H1 (cell line): Measurements from ENCODE around the gene SELENOI. TPM values are rescaled to one million over a fixed set of nuclear protein-coding genes. Genes with fewer than 3 reads are reported as not detected.

Source experiments
- CTCF ChIA-PET: fragments of 300-600 bp; sonication (Branson Sonifier 250); formaldehyde crosslinking; loops from one replicate; lab custom pipeline; 2021; ENCODE audit not compliant: partially characterized antibody; lab: Charles Lee
- POLR2A ChIA-PET: fragments of 300-600 bp; sonication (Branson Sonifier 250); formaldehyde crosslinking; loops from one replicate; lab custom pipeline; 2021; ENCODE audit warnings: inconsistent platforms; ENCODE audit not compliant: partially characterized antibody; lab: Charles Lee
- DNase-seq, 2 experiments: peaks; one replicate each; pipeline versions ENCODE4 v3.0.0 to v3.0.0-alpha.2; 2010 to 2022; ENCODE audit warnings: low spot score in 2 of 2, low read depth in 1 of 2, mixed read lengths in 1 of 2
- FAIRE-seq: peaks from 2 replicates; lab custom pipeline; 2011; peaks lifted over from hg19 to GRCh38; lab: Jason Lieb, UNC
- H2AFZ ChIP-seq: 2 replicates; pipeline ENCODE4 v1.8.1; 2012; ENCODE audit warnings: low read length, inconsistent platforms
- H2AK5ac ChIP-seq: 2 replicates; pipeline ENCODE4 v1.6.1; 2013; ENCODE audit warnings: low read depth, low read length
- H2BK120ac ChIP-seq: replicated peaks from 2 replicates; pipeline ENCODE3; 2013; ENCODE audit warnings: low read depth, low read length, inconsistent platforms
- H2BK12ac ChIP-seq: 2 replicates; pipeline ENCODE4 v1.6.1; 2013; ENCODE audit warnings: low read depth, low read length
- H2BK15ac ChIP-seq: 2 replicates; pipeline ENCODE4 v1.6.1; 2013; ENCODE audit warnings: low read length
- H2BK20ac ChIP-seq: 2 replicates; pipeline ENCODE4 v1.6.1; 2013; ENCODE audit warnings: low read length
- H2BK5ac ChIP-seq: 2 replicates; pipeline ENCODE4 v1.6.1; 2013; ENCODE audit warnings: low read depth, low read length
- H3K14ac ChIP-seq: 2 replicates; pipeline ENCODE4 v1.6.1; 2013; ENCODE audit warnings: inconsistent platforms; ENCODE audit not compliant: insufficient read length
- H3K18ac ChIP-seq: 2 replicates; pipeline ENCODE4 v1.6.1; 2013; ENCODE audit warnings: low read length; ENCODE audit errors: extremely low read depth
- H3K23ac ChIP-seq: 2 replicates; pipeline ENCODE4 v1.6.1; 2013; ENCODE audit warnings: inconsistent platforms; ENCODE audit not compliant: insufficient read length
- H3K23me2 ChIP-seq: 2 replicates; pipeline ENCODE4 v1.6.1; 2013; ENCODE audit warnings: low read depth, low read length
- H3K27ac ChIP-seq: 2 replicates; pipeline ENCODE4 v1.6.1; 2011; ENCODE audit warnings: low read depth, low read length, inconsistent platforms
- H3K27me3 ChIP-seq, 4 experiments: replicated peaks in 1 of 4; 1 replicate in 1 of 4; 2 replicates in 3 of 4; pipeline versions ENCODE4 v1.6.1 to v1.8.1; 2011 to 2013; ENCODE audit warnings: low read length in 3 of 4, mild to moderate bottlenecking in 3 of 4, inconsistent platforms in 2 of 4, mixed read lengths in 2 of 4, moderate library complexity in 1 of 4; ENCODE audit not compliant: control insufficient read depth in 3 of 4, insufficient read depth in 3 of 4; ENCODE audit errors: extremely low read depth in 1 of 4
- H3K36me3 ChIP-seq, 4 experiments: 2 replicates each; pipeline versions ENCODE4 v1.6.1 to v1.8.1; 2011 to 2013; ENCODE audit warnings: mild to moderate bottlenecking in 4 of 4, low read length in 3 of 4, moderate library complexity in 2 of 4, control low read depth in 1 of 4, inconsistent platforms in 1 of 4; ENCODE audit not compliant: insufficient read depth in 4 of 4, control insufficient read depth in 2 of 4
- H3K4ac ChIP-seq: replicated peaks from 2 replicates; pipeline ENCODE3; 2013; ENCODE audit warnings: low read length, low read depth, mixed read lengths, inconsistent platforms; ENCODE audit not compliant: insufficient read length
- H3K4me1 ChIP-seq, 4 experiments: replicated peaks in 1 of 4; 1 replicate in 1 of 4; 2 replicates in 3 of 4; pipeline versions ENCODE4 v1.6.1 to v1.8.1; 2011 to 2013; ENCODE audit warnings: low read length in 3 of 4, inconsistent platforms in 2 of 4, mixed read lengths in 1 of 4; ENCODE audit not compliant: insufficient read depth in 4 of 4, control insufficient read depth in 3 of 4
- H3K4me2 ChIP-seq, 2 experiments: 2 replicates each; pipeline versions ENCODE4 v1.6.1 to v1.8.1; 2011 to 2013; ENCODE audit warnings: low read depth in 2 of 2, low read length in 2 of 2, control low read depth in 1 of 2, inconsistent platforms in 1 of 2, mild to moderate bottlenecking in 1 of 2; ENCODE audit not compliant: insufficient read depth in 1 of 2
- H3K4me3 ChIP-seq, 4 experiments: fragments of 200-600, 300-600 bp in 1 of 4; sonication (generic), shearing (Covaris generic), sonication (Bioruptor Twin) in 1 of 4; 2 replicates each; pipeline versions ENCODE4 v1.5.1 to v1.8.1; 2011 to 2016; ENCODE audit warnings: low read length in 4 of 4, low read depth in 3 of 4, control low read depth in 2 of 4, inconsistent platforms in 2 of 4, mild to moderate bottlenecking in 2 of 4, mixed read lengths in 1 of 4, moderate library complexity in 1 of 4; ENCODE audit not compliant: insufficient read depth in 2 of 4; ENCODE audit errors: extremely low read depth in 1 of 4
- H3K56ac ChIP-seq: replicated peaks from 2 replicates; pipeline ENCODE3; 2013; ENCODE audit warnings: low read depth, mild to moderate bottlenecking, mixed read lengths, low read length, inconsistent platforms; ENCODE audit not compliant: insufficient read length
- H3K79me1 ChIP-seq: 2 replicates; pipeline ENCODE4 v1.6.1; 2013; ENCODE audit warnings: low read depth, low read length, control low read depth
- H3K79me2 ChIP-seq, 2 experiments: 2 replicates each; pipeline versions ENCODE4 v1.6.1 to v1.8.1; 2012 to 2013; ENCODE audit warnings: low read length in 2 of 2, mild to moderate bottlenecking in 2 of 2, inconsistent platforms in 1 of 2; ENCODE audit not compliant: insufficient read depth in 2 of 2, control insufficient read depth in 1 of 2
- H3K9ac ChIP-seq, 4 experiments: replicated peaks in 1 of 4; 1 replicate in 1 of 4; 2 replicates in 3 of 4; pipeline versions ENCODE4 v1.6.1 to v1.8.1; 2011 to 2013; ENCODE audit warnings: low read depth in 3 of 4, low read length in 3 of 4, control low read depth in 2 of 4, mild to moderate bottlenecking in 2 of 4, moderate library complexity in 2 of 4, inconsistent platforms in 1 of 4; ENCODE audit errors: extremely low read depth in 1 of 4
- H3K9me3 ChIP-seq, 2 experiments: 2 replicates each; pipeline versions ENCODE4 v1.6.1 to v1.8.1; 2012 to 2013; ENCODE audit warnings: mild to moderate bottlenecking in 2 of 2, moderate library complexity in 2 of 2, control low read depth in 1 of 2, inconsistent platforms in 1 of 2, low read depth in 1 of 2, low read length in 1 of 2, mixed read lengths in 1 of 2; ENCODE audit not compliant: insufficient read depth in 2 of 2
- H4K20me1 ChIP-seq, 2 experiments: replicated peaks in 1 of 2; 2 replicates each; pipeline versions ENCODE3 to v1.8.1; 2011 to 2013; ENCODE audit warnings: inconsistent platforms in 2 of 2, low read length in 2 of 2, mild to moderate bottlenecking in 1 of 2; ENCODE audit not compliant: insufficient read depth in 2 of 2, control insufficient read depth in 1 of 2
- H4K5ac ChIP-seq: 2 replicates; pipeline ENCODE4 v1.6.1; 2013; ENCODE audit warnings: low read length, low read depth, mixed read lengths, inconsistent platforms; ENCODE audit not compliant: insufficient read length
- H4K8ac ChIP-seq: 2 replicates; pipeline ENCODE4 v1.8.0; 2013; ENCODE audit warnings: mild to moderate bottlenecking, moderate library complexity, low read length, inconsistent platforms; ENCODE audit not compliant: insufficient read depth; ENCODE audit errors: extremely low read depth
- H4K91ac ChIP-seq: replicated peaks from 2 replicates; pipeline ENCODE3; 2013; ENCODE audit warnings: low read length, mixed read lengths, inconsistent platforms; ENCODE audit not compliant: insufficient read length
- EZH2 ChIP-seq: fragments of 200-600 bp; sonication (generic); IDR thresholded peaks from 2 replicates; pipeline ENCODE4 v1.7.1; 2012; ENCODE audit warnings: low read depth, mild to moderate bottlenecking, moderate library complexity, low read length, inconsistent platforms; ENCODE audit not compliant: severe bottlenecking
- SIX5 ChIP-seq: IDR thresholded peaks from 2 replicates; pipeline ENCODE4 v1.6.1; 2011; ENCODE audit warnings: mild to moderate bottlenecking, low read depth, low read length
- WGBS, 2 experiments: shearing (Covaris generic) in 1 of 2; methylation state at CpG; one replicate each; pipeline versions ENCODE4 v1.1.6 to v1.1.7; 2013 to 2015; ENCODE audit warnings: low lambda C conversion rate in 2 of 2, mixed read lengths in 2 of 2, inconsistent platforms in 1 of 2, low coverage in 1 of 2, missing lambda C conversion rate in 1 of 2; ENCODE audit not compliant: insufficient replicate concordance in 2 of 2, insufficient coverage in 1 of 2, insufficient read length in 1 of 2; ENCODE audit errors: extremely low coverage in 1 of 2, missing lambda C conversion rate in 1 of 2; 5-methylcytosine and 5-hydroxymethylcytosine counted together
- polyA plus RNA-seq, 7 experiments: library from polyadenylated mRNA; depleted of rRNA in 3 of 7; stranded (reverse) in 5 of 7; unstranded in 2 of 7; fragments of >200 nt in 5 of 7; fragments of 200-250 nt in 2 of 7; gene quantifications; 1 replicate in 5 of 7; 2 replicates in 1 of 7; 4 replicates in 1 of 7; pipeline versions ENCODE4 v1.2.1 to v1.2.3, GENCODE V29; 2011 to 2013; ENCODE audit warnings: missing spikeins in 2 of 7, mixed read lengths in 2 of 7
- total RNA-seq: library from RNA; stranded (reverse); fragmentation: NEBNext Ultra II Directional; extraction: Animal tissue kit (Norgen Biotek cat#: 25700); gene quantifications from 2 replicates; pipeline ENCODE4 v1.2.1, GENCODE V29; 2021

Gene SELENOI
- total and polyA plus RNA-seq, 2 of the 8 experiments (the other 6 are each of a cell fraction or from before 2014, with no cell fraction given) = 15.9 to 63.8 TPM

DNA sequence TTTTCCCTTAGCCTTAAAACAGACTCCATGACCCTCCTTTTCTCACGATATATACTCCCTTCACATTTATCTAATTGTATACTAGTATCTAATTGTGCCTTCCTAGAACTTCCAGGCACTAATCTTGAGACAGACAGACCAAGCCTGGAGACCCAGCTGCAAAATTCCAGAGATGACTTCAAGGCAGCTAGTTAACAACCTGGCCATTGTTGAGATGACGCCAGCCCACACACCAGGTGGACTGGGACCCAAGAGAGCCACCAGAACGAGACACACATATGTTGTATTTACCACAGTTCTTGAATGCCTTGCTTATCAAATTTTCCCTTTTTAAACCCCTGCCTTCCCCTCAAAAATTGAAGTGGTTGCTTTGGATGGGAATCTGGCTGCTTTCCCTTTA, 48.9 kb upstream of the SELENOI start:
- no peak overlapping the region for H3K56ac ChIP-seq
- H3K4me3 ChIP-seq = no peak overlapping the region
- no peak overlapping the region for H3K23ac ChIP-seq
- no peak overlapping the region for H3K27ac ChIP-seq
- no peak overlapping the region for H4K8ac ChIP-seq
- no peak overlapping the region for H2BK15ac ChIP-seq
- no peak overlapping the region for H2BK20ac ChIP-seq
- no peaks in the 10 kb centered on the region for H3K36me3 ChIP-seq
- H3K23me2 ChIP-seq = peaks cover 14% of the 10 kb centered on the region
- H3K4me1 ChIP-seq = peaks cover 10 to 17% (median 12%) of the 10 kb centered on the region in 4 experiments
- H2AFZ ChIP-seq = no peak overlapping the region
- no peak overlapping the region for H3K9ac ChIP-seq
- no peaks in the 10 kb centered on the region for H4K20me1 ChIP-seq
- no peak for TF ChIP-seq EZH2
- no peak for TF ChIP-seq SIX5
- peak overlapping the region in 1 of 2 experiments; percentile 88; a peak in 2 of 4 replicates for H3K4me2 ChIP-seq
- H3K79me1 ChIP-seq = no peaks in the 10 kb centered on the region
- 82% methylated on average over 3 of the region's 3 CpGs; no CpG with 5 or more reads in 1 of the 2 experiments for whole genome bisulfite sequencing, 2 experiments
- H4K91ac ChIP-seq = no peak overlapping the region
- no peaks in the 10 kb centered on the region for H3K9me3 ChIP-seq
- no peak for DNase-seq
- peaks cover 0 to 12% of the 10 kb centered on the region in 2 experiments; a peak in 2 of 4 replicates for H3K79me2 ChIP-seq
- POLR2A ChIA-PET = interaction anchor here (3.6 kb wide), 1 partner anchor 52 kb away, joined by 37 read pairs; the partner anchor contains the start of genes HADHA and HADHB
- H3K4ac ChIP-seq = no peak overlapping the region
- H2AK5ac ChIP-seq = no peak overlapping the region
- CTCF ChIA-PET = interaction anchor here (0.7 to 2.2 kb wide), 5 partner anchors 15 to 165 kb away, joined by 3 to 8 read pairs (median 4); no protein-coding TSS in a partner anchor
- no peak overlapping the region for H2BK120ac ChIP-seq
- H2BK5ac ChIP-seq = no peak overlapping the region
- FAIRE-seq = no peak
- H3K18ac ChIP-seq = no peak overlapping the region
- no peak overlapping the region for H4K5ac ChIP-seq
- no peak overlapping the region for H2BK12ac ChIP-seq
- no peak overlapping the region for H3K14ac ChIP-seq
- H3K27me3 ChIP-seq = no peaks in the 10 kb centered on the region
